Measurements from ENCODE around the gene KCNT2.

KCNT2 gene

GRCh38 chr1:196462086-196462485 is 146.2 kb downstream of the KCNT2 start:
- H3K27me3 ChIP-seq (ENCODE audit: insufficient read depth, low read depth): no peaks in the 10 kb centered on the region
- TF ChIP-seq CTCF (conservative IDR thresholded peaks at IDR 0.05; ENCODE audit: low read depth, low read length): no peak
- no peaks in the 10 kb centered on the region for H3K79me2 ChIP-seq (ENCODE audit: insufficient read depth, low read depth)
- no peaks in the 10 kb centered on the region for H3K36me3 ChIP-seq (ENCODE audit: insufficient read depth)
- H3K9ac ChIP-seq: no peak overlapping the region
- H3K4me2 ChIP-seq: no peak overlapping the region
- no peaks in the 10 kb centered on the region for H4K20me1 ChIP-seq (ENCODE audit: insufficient read depth)
- H2AFZ ChIP-seq (ENCODE audit: low read depth): no peak overlapping the region
- no peak overlapping the region for H3K27ac ChIP-seq
- no peaks in the 10 kb centered on the region for H3K4me1 ChIP-seq (ENCODE audit: low read depth, poor library complexity, severe bottlenecking)
- no peak overlapping the region for H3K4me3 ChIP-seq (IDR thresholded peaks at IDR 0.05; ENCODE audit: insufficient read depth, low read depth, low read length)

- Histone ChIP-seq H3K79me2 (ENCODE audit: insufficient read depth, low read depth) (no peaks in the 10 kb centered on the region), H3K4me1 (ENCODE audit: low read depth, poor library complexity, severe bottlenecking) (no peaks in the 10 kb centered on the region), H2AFZ (ENCODE audit: low read depth) (no peak overlapping the region), H3K27ac (no peak overlapping the region), H3K9ac (no peak overlapping the region), H3K4me2 (no peak overlapping the region), H4K20me1 (ENCODE audit: insufficient read depth) (no peaks in the 10 kb centered on the region), H3K36me3 (ENCODE audit: insufficient read depth) (no peaks in the 10 kb centered on the region), H3K4me3 (IDR thresholded peaks at IDR 0.05; ENCODE audit: insufficient read depth, low read depth, low read length) (no peak overlapping the region), H3K27me3 (ENCODE audit: insufficient read depth, low read depth) (no peaks in the 10 kb centered on the region)
- no peak for TF ChIP-seq CTCF (conservative IDR thresholded peaks at IDR 0.05; ENCODE audit: low read depth, low read length)
Measured at GRCh38 chr1:196461521-196461920, 146.7 kb downstream of the KCNT2 start.

GRCh38 chr1:196459383-196459782 is 148.9 kb downstream of the KCNT2 start:
- Histone ChIP-seq H3K27ac (no peak overlapping the region), H3K4me3 (IDR thresholded peaks at IDR 0.05; ENCODE audit: insufficient read depth, low read depth, low read length) (no peak overlapping the region), H3K9ac (no peak overlapping the region), H2AFZ (ENCODE audit: low read depth) (no peak overlapping the region), H3K36me3 (ENCODE audit: insufficient read depth) (no peaks in the 10 kb centered on the region), H3K4me1 (ENCODE audit: low read depth, poor library complexity, severe bottlenecking) (no peaks in the 10 kb centered on the region), H3K79me2 (ENCODE audit: insufficient read depth, low read depth) (no peaks in the 10 kb centered on the region), H3K4me2 (no peak overlapping the region), H3K27me3 (ENCODE audit: insufficient read depth, low read depth) (no peaks in the 10 kb centered on the region), H4K20me1 (ENCODE audit: insufficient read depth) (no peaks in the 10 kb centered on the region)
- no peak for TF ChIP-seq CTCF (conservative IDR thresholded peaks at IDR 0.05; ENCODE audit: low read depth, low read length)

GRCh38 chr1:196454792-196455191 is 153.4 kb downstream of the KCNT2 start:
- H4K20me1 ChIP-seq (ENCODE audit: insufficient read depth): no peaks in the 10 kb centered on the region
- TF ChIP-seq CTCF (conservative IDR thresholded peaks at IDR 0.05; ENCODE audit: low read depth, low read length): no peak
- H3K79me2 ChIP-seq (ENCODE audit: insufficient read depth, low read depth): no peaks in the 10 kb centered on the region
- no peaks in the 10 kb centered on the region for H3K36me3 ChIP-seq (ENCODE audit: insufficient read depth)
- H3K4me1 ChIP-seq (ENCODE audit: low read depth, poor library complexity, severe bottlenecking): no peaks in the 10 kb centered on the region
- H3K9ac ChIP-seq: no peak overlapping the region
- no peaks in the 10 kb centered on the region for H3K27me3 ChIP-seq (ENCODE audit: insufficient read depth, low read depth)
- no peak overlapping the region for H3K27ac ChIP-seq
- H3K4me2 ChIP-seq: no peak overlapping the region
- no peak overlapping the region for H2AFZ ChIP-seq (ENCODE audit: low read depth)
- H3K4me3 ChIP-seq (IDR thresholded peaks at IDR 0.05; ENCODE audit: insufficient read depth, low read depth, low read length): no peak overlapping the region

- Histone ChIP-seq H3K36me3 (ENCODE audit: insufficient read depth) (no peaks in the 10 kb centered on the region), H3K4me2 (no peak overlapping the region), H3K4me1 (ENCODE audit: low read depth, poor library complexity, severe bottlenecking) (no peaks in the 10 kb centered on the region), H3K79me2 (ENCODE audit: insufficient read depth, low read depth) (no peaks in the 10 kb centered on the region), H3K27ac (no peak overlapping the region), H3K4me3 (IDR thresholded peaks at IDR 0.05; ENCODE audit: insufficient read depth, low read depth, low read length) (no peak overlapping the region), H3K27me3 (ENCODE audit: insufficient read depth, low read depth) (no peaks in the 10 kb centered on the region), H4K20me1 (ENCODE audit: insufficient read depth) (no peaks in the 10 kb centered on the region), H3K9ac (no peak overlapping the region), H2AFZ (ENCODE audit: low read depth) (no peak overlapping the region)
- no peak for TF ChIP-seq CTCF (conservative IDR thresholded peaks at IDR 0.05; ENCODE audit: low read depth, low read length)
Measured at GRCh38 chr1:196451103-196451502, 157.1 kb downstream of the KCNT2 start.

Measured in KMS-11 (cell line).